NCI-H128 (cell line): ENCODE data around the gene CYTH3.
"Not testable (repeated sequence)": the region's sequence is repeated elsewhere in the genome, so short reads cannot be mapped to it uniquely, and the experiment has no call there.

Experiments used
- DNase-seq: peaks from one replicate; lab custom pipeline; 2025; ENCODE audit not compliant: unreplicated experiment; lab: John Stamatoyannopoulos, UW

CYTH3 gene

GRCh38 chr7:6272481-6273323, at the start of gene CYTH3:
CYTH3 (minus strand) TSS chr7:6272624; CDS start chr7:6272507, 117 bp downstream.
- peak; percentile 36 for DNase-seq

- DNase-seq: no peak
Observed at GRCh38 chr7:6320791-6321190, 48.4 kb upstream of the CYTH3 start.

GRCh38 chr7:6317797-6318438, 45.5 kb upstream of the CYTH3 start:
- no peak for DNase-seq

GRCh38 chr7:6316226-6316625, 43.8 kb upstream of the CYTH3 start:
- no peak for DNase-seq

GRCh38 chr7:6315746-6316145, 43.3 kb upstream of the CYTH3 start:
- DNase-seq: no peak

- DNase-seq: no peak
Observed at GRCh38 chr7:6310271-6310993, 38.0 kb upstream of the CYTH3 start.

GRCh38 chr7:6307762-6308161, 35.3 kb upstream of the CYTH3 start:
- DNase-seq: no peak

GRCh38 chr7:6306471-6306870, 34.0 kb upstream of the CYTH3 start:
- DNase-seq: no peak

- DNase-seq: no peak
Observed at GRCh38 chr7:6305330-6305729, 32.9 kb upstream of the CYTH3 start.

GRCh38 chr7:6301446-6301845, 29.0 kb upstream of the CYTH3 start:
- not testable (repeated sequence) for DNase-seq

GRCh38 chr7:6299774-6300173, 27.4 kb upstream of the CYTH3 start:
- DNase-seq: no peak

- DNase-seq: no peak
Observed at GRCh38 chr7:6294839-6295238, 22.4 kb upstream of the CYTH3 start.

GRCh38 chr7:6293202-6293601, 20.8 kb upstream of the CYTH3 start:
- DNase-seq: no peak

- not testable (repeated sequence) for DNase-seq
Observed at GRCh38 chr7:6291941-6292340, 19.5 kb upstream of the CYTH3 start.

- no peak for DNase-seq
Observed at GRCh38 chr7:6291531-6291930, 19.1 kb upstream of the CYTH3 start.

- no peak for DNase-seq
Observed at GRCh38 chr7:6290319-6290741, 17.9 kb upstream of the CYTH3 start.

- no peak for DNase-seq
Observed at GRCh38 chr7:6288270-6288860, 15.9 kb upstream of the CYTH3 start.

- no peak for DNase-seq
Observed at GRCh38 chr7:6286486-6286885, 14.1 kb upstream of the CYTH3 start.

GRCh38 chr7:6284461-6285360, 12.3 kb upstream of the CYTH3 start:
- no peak for DNase-seq

- DNase-seq: no peak
Observed at GRCh38 chr7:6284055-6284400, 11.6 kb upstream of the CYTH3 start.
